K562 (cell line): Measurements from ENCODE around the gene ARHGDIA. TPM values are rescaled to one million over a fixed set of nuclear protein-coding genes. Genes with fewer than 3 reads are reported as not detected.

Experiments
- BCL6 ChIP-seq: fragments of 250-450 bp; sonication (Bioruptor Pico); IDR thresholded peaks from 2 replicates; pipeline ENCODE4 v1.4.0; 2020
- HDAC3 ChIP-seq: fragments of 450-650 bp; IDR thresholded peaks from 2 replicates; pipeline ENCODE4 v1.6.1; 2018; ENCODE audit warnings: borderline replicate concordance, mild to moderate bottlenecking, moderate library complexity; ENCODE audit not compliant: partially characterized antibody
- L3MBTL2 ChIP-seq: fragments of 450-650 bp; IDR thresholded peaks from 2 replicates; pipeline ENCODE4 v1.6.1; 2016; ENCODE audit warnings: mild to moderate bottlenecking, moderate library complexity
- MECOM ChIP-seq: fragments of 250-450 bp; sonication (Bioruptor Pico); IDR thresholded peaks from 2 replicates; pipeline ENCODE4 v1.8.0; 2022; ENCODE audit warnings: inconsistent platforms
- NEUROD1 ChIP-seq: fragments of 150-350 bp; IDR thresholded peaks from 2 replicates; pipeline ENCODE4 v1.6.1; 2014; ENCODE audit warnings: borderline replicate concordance, low read length, low read depth; ENCODE audit not compliant: partially characterized antibody
- NR4A1 ChIP-seq, 2 experiments: fragments of 250-450 bp in 1 of 2; fragments of 450-650 bp in 1 of 2; sonication (Bioruptor Pico) in 1 of 2; IDR thresholded peaks; 2 replicates each; pipeline versions ENCODE4 v1.4.0 to v1.6.1; 2016 to 2020; ENCODE audit warnings: mild to moderate bottlenecking in 2 of 2, missing compliant biosample characterization in 1 of 2, missing genetic modification characterization in 1 of 2, moderate library complexity in 1 of 2
- PHB2 ChIP-seq: fragments of 450-650 bp; IDR thresholded peaks from 2 replicates; pipeline ENCODE4 v1.6.1; 2017; ENCODE audit warnings: low read depth
- RBBP5 ChIP-seq: fragments of 200-600 bp; sonication (generic); IDR thresholded peaks from 2 replicates; pipeline ENCODE4 v1.6.1; 2012; ENCODE audit warnings: borderline replicate concordance, mild to moderate bottlenecking, low read length, control low read depth, inconsistent platforms; ENCODE audit not compliant: insufficient read depth, poor library complexity, severe bottlenecking
- SRF ChIP-seq, 2 experiments: fragments of 250-450, 450-650 bp in 1 of 2; sonication (Bioruptor Pico) in 1 of 2; sonication (generic) in 1 of 2; formaldehyde crosslinking; IDR thresholded peaks; 2 replicates each; pipeline versions ENCODE4 v1.5.0 to v1.5.1; 2020 to 2022; ENCODE audit warnings: mild to moderate bottlenecking in 1 of 2, missing genetic modification reagents in 1 of 2
- ZNF165 ChIP-seq: fragments of 250-450 bp; sonication (Bioruptor Pico); IDR thresholded peaks from 2 replicates; pipeline ENCODE4 v1.4.0; 2020; ENCODE audit warnings: borderline replicate concordance
- ZNF589 ChIP-seq: fragments of 200-800 bp; sonication (Bioruptor generic); IDR thresholded peaks from 2 replicates; pipeline ENCODE4 v1.6.1; 2016; ENCODE audit warnings: low read depth, missing genetic modification characterization, missing compliant biosample characterization
- polyA plus RNA-seq, 8 experiments: library from polyadenylated mRNA; depleted of rRNA in 4 of 8; stranded (reverse) in 5 of 8; unstranded in 3 of 8; fragments of >200 nt; fragmentation: Nextera tagmentation in 2 of 8; fragmentation: Illumina TruSeq in 1 of 8; extraction: Ambion mirVana in 2 of 8; extraction: Trizol in 1 of 8; gene quantifications; 2 replicates each; pipeline versions ENCODE4 v1.2.1 to v1.2.3, GENCODE V29; 2011 to 2014; ENCODE audit warnings: inconsistent platforms in 1 of 8, missing spikeins in 1 of 8
- total RNA-seq, 7 experiments: library from RNA; depleted of rRNA in 6 of 7; stranded (reverse); fragments of >200 nt in 6 of 7; fragmentation: Illumina TruSeq in 2 of 7; extraction: Trizol in 2 of 7; gene quantifications; 2 replicates each; pipeline versions ENCODE4 v1.2.1 to v1.2.3, GENCODE V29; 2011 to 2021; ENCODE audit warnings: low replicate concordance in 1 of 7
- TF ChIP-seq, protein P1 (sequence below): IDR thresholded peaks from 2 replicates; pipeline ENCODE4 v1.6.1; 2014; ENCODE audit warnings: antibody characterized with exemption
- TF ChIP-seq, protein P2 (sequence below): fragments of 250-450 bp; sonication (Bioruptor Pico); IDR thresholded peaks from 2 replicates; pipeline ENCODE4 v1.8.0; 2022; ENCODE audit warnings: moderate library complexity, mild to moderate bottlenecking, inconsistent platforms
- TF ChIP-seq, protein P3 (sequence below): sonication (generic); formaldehyde crosslinking; IDR thresholded peaks from 2 replicates; pipeline ENCODE4 v1.9.0; 2022; ENCODE audit warnings: mild to moderate bottlenecking, missing genetic modification reagents
- TF ChIP-seq, protein P4 (sequence below): sonication (generic); formaldehyde crosslinking; IDR thresholded peaks from 2 replicates; pipeline ENCODE4 v1.8.0; 2023; ENCODE audit warnings: mild to moderate bottlenecking, missing genetic modification reagents
- TF ChIP-seq, protein P5 (sequence below): conservative IDR thresholded peaks from 2 replicates; pipeline ENCODE4 v1.6.1; 2011; ENCODE audit warnings: low read depth, mild to moderate bottlenecking, low read length; ENCODE audit not compliant: control insufficient read depth
- TF ChIP-seq, protein P6 (sequence below): fragments of 450-650 bp; IDR thresholded peaks from 2 replicates; pipeline ENCODE4 v1.6.1; 2016; ENCODE audit warnings: antibody characterized with exemption
- TF ChIP-seq, protein P7 (sequence below): fragments of 200-800 bp; sonication (Bioruptor generic); IDR thresholded peaks from 2 replicates; pipeline ENCODE4 v1.6.1; 2017; ENCODE audit warnings: missing genetic modification characterization, missing compliant biosample characterization

The ARHGDIA gene
- total and polyA plus RNA-seq, 9 of the 15 experiments (the other 6 are each of a cell fraction or from before 2014, with no cell fraction given), result 9.6 to 340 (median 97.6) TPM

DNA sequence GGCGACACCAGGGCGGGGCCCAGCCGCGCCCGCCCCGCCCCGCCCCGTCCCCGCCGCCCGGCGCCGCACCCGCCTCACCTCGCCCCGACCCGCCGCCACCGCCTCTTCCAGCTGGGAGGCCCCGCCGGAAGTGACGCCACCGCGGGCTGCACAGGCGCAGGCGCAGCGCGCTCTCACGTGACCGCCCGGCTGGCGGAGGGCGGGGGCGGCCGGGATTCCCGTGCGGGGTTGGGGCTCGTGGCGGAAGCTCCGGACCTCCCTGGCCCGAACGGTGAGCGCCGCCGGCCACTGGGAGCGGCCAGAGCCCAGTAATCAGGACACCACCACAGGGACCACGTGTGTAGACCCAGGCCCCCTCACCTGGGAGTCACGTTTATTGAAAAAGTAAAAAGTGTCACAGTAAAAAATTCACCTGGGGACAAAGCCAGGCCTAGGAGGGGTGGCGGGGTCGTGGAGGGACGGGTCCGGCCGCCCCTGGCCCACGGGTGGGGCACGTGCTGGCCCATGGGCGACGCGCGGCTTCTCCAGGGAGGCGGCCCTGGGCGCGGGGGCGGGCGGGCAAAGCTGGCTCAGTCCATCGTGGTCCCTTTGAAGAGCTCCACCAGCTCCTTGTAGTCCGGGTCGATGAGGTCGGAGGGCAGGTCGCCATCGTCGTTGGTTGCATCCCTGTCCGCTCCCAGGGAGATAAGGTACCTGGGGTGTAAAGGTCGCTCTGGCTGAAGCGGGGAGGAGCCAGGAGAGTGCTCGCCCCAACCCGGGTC is 37.8 kb downstream of the ARHGDIA start, which contains the start of gene MCRIP1 (continued):
- TF ChIP-seq RBBP5, result no peak
- peak in 1 of 2 experiments; percentile 52; a peak in 1 of 4 replicates for TF ChIP-seq SRF (CRISPR knock-in tag; IDR thresholded peaks at IDR 0.05)
- TF ChIP-seq, protein P1, sequence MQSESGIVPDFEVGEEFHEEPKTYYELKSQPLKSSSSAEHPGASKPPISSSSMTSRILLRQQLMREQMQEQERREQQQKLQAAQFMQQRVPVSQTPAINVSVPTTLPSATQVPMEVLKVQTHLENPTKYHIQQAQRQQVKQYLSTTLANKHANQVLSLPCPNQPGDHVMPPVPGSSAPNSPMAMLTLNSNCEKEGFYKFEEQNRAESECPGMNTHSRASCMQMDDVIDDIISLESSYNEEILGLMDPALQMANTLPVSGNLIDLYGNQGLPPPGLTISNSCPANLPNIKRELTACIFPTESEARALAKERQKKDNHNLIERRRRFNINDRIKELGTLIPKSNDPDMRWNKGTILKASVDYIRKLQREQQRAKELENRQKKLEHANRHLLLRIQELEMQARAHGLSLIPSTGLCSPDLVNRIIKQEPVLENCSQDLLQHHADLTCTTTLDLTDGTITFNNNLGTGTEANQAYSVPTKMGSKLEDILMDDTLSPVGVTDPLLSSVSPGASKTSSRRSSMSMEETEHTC, result peak; percentile 94
- TF ChIP-seq, protein P2, sequence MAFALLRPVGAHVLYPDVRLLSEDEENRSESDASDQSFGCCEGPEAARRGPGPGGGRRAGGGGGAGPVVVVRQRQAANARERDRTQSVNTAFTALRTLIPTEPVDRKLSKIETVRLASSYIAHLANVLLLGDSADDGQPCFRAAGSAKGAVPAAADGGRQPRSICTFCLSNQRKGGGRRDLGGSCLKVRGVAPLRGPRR (CRISPR knock-in tag), result no peak
- TF ChIP-seq NEUROD1, result peak; percentile 19
- no peak for TF ChIP-seq BCL6 (CRISPR knock-in tag)
- TF ChIP-seq L3MBTL2, result peak; percentile 98
- TF ChIP-seq, protein P3, sequence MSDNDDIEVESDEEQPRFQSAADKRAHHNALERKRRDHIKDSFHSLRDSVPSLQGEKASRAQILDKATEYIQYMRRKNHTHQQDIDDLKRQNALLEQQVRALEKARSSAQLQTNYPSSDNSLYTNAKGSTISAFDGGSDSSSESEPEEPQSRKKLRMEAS (CRISPR knock-in tag), result peak; percentile 92
- TF ChIP-seq ZNF165 (CRISPR knock-in tag), result no peak
- TF ChIP-seq, protein P4, sequence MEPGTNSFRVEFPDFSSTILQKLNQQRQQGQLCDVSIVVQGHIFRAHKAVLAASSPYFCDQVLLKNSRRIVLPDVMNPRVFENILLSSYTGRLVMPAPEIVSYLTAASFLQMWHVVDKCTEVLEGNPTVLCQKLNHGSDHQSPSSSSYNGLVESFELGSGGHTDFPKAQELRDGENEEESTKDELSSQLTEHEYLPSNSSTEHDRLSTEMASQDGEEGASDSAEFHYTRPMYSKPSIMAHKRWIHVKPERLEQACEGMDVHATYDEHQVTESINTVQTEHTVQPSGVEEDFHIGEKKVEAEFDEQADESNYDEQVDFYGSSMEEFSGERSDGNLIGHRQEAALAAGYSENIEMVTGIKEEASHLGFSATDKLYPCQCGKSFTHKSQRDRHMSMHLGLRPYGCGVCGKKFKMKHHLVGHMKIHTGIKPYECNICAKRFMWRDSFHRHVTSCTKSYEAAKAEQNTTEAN (CRISPR knock-in tag), result 0 out of 2 replicates have a peak, but pooled peaks have one; percentile 24
- TF ChIP-seq MECOM, result no peak
- TF ChIP-seq, protein P5, sequence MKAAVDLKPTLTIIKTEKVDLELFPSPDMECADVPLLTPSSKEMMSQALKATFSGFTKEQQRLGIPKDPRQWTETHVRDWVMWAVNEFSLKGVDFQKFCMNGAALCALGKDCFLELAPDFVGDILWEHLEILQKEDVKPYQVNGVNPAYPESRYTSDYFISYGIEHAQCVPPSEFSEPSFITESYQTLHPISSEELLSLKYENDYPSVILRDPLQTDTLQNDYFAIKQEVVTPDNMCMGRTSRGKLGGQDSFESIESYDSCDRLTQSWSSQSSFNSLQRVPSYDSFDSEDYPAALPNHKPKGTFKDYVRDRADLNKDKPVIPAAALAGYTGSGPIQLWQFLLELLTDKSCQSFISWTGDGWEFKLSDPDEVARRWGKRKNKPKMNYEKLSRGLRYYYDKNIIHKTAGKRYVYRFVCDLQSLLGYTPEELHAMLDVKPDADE, result 0 out of 2 replicates have a peak, but pooled peaks have one; percentile 21
- TF ChIP-seq ZNF589 (CRISPR knock-in tag), result peak; percentile 65; the same call in 1 of the 2 replicates
- TF ChIP-seq, protein P6, sequence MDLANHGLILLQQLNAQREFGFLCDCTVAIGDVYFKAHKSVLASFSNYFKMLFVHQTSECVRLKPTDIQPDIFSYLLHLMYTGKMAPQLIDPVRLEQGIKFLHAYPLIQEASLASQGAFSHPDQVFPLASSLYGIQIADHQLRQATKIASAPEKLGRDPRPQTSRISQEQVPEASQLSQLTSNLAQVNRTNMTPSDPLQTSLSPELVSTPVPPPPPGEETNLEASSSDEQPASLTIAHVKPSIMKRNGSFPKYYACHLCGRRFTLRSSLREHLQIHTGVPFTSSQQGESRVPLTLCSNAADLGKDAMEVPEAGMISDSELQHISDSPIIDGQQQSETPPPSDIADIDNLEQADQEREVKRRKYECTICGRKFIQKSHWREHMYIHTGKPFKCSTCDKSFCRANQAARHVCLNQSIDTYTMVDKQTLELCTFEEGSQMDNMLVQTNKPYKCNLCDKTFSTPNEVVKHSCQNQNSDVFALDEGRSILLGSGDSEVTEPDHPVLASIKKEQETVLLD, result 0 out of 2 replicates have a peak, but pooled peaks have one; percentile 16
- no peak for TF ChIP-seq HDAC3
- no peak for TF ChIP-seq NR4A1 (CRISPR knock-in tag; IDR thresholded peaks at IDR 0.05)
- 0 out of 2 replicates have a peak, but pooled peaks have one; percentile 67 for TF ChIP-seq NR4A1 (tag; IDR thresholded peaks at IDR 0.05)
- TF ChIP-seq, protein P7, sequence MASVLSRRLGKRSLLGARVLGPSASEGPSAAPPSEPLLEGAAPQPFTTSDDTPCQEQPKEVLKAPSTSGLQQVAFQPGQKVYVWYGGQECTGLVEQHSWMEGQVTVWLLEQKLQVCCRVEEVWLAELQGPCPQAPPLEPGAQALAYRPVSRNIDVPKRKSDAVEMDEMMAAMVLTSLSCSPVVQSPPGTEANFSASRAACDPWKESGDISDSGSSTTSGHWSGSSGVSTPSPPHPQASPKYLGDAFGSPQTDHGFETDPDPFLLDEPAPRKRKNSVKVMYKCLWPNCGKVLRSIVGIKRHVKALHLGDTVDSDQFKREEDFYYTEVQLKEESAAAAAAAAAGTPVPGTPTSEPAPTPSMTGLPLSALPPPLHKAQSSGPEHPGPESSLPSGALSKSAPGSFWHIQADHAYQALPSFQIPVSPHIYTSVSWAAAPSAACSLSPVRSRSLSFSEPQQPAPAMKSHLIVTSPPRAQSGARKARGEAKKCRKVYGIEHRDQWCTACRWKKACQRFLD (CRISPR knock-in tag), result 0 out of 2 replicates have a peak, but pooled peaks have one; percentile 14
- TF ChIP-seq PHB2, result no peak
